GM21723 (cell line): ENCODE data around the gene CXXC5.

Source experiments
- ATAC-seq: cut with Tn5 transposase; IDR thresholded peaks from one replicate; pipeline ENCODE4 v1.9.1; 2021; ENCODE audit warnings: mild to moderate bottlenecking, moderate library complexity; ENCODE audit not compliant: unreplicated experiment

The CXXC5 gene

GRCh38 chr5:139690803-139691629, 42.9 kb downstream of the CXXC5 start:
- ATAC-seq = no peak

GRCh38 chr5:139692148-139692547, 44.0 kb downstream of the CXXC5 start:
- no peak for ATAC-seq

GRCh38 chr5:139692679-139693308, 44.6 kb downstream of the CXXC5 start:
- ATAC-seq = no peak

GRCh38 chr5:139693676-139694364, 45.7 kb downstream of the CXXC5 start:
- no peak for ATAC-seq

GRCh38 chr5:139694556-139695177, 46.5 kb downstream of the CXXC5 start:
- no peak for ATAC-seq

- no peak for ATAC-seq
Measured at GRCh38 chr5:139695178-139695573, 47.0 kb downstream of the CXXC5 start.

GRCh38 chr5:139696167-139696893, 48.2 kb downstream of the CXXC5 start:
- ATAC-seq = no peak

- ATAC-seq = no peak
Measured at GRCh38 chr5:139696894-139697658, 48.9 kb downstream of the CXXC5 start.

GRCh38 chr5:139698490-139699146, 50.5 kb downstream of the CXXC5 start:
- no peak for ATAC-seq

- no peak for ATAC-seq
Measured at GRCh38 chr5:139699351-139699750, 51.2 kb downstream of the CXXC5 start.

GRCh38 chr5:139700711-139701055, 52.5 kb downstream of the CXXC5 start:
- no peak for ATAC-seq

- ATAC-seq = no peak
Measured at GRCh38 chr5:139701056-139701741, 53.0 kb downstream of the CXXC5 start.

- ATAC-seq = no peak
Measured at GRCh38 chr5:139702548-139702947, 54.4 kb downstream of the CXXC5 start.

GRCh38 chr5:139704748-139705147, 56.6 kb downstream of the CXXC5 start:
- ATAC-seq = no peak

- ATAC-seq = no peak
Measured at GRCh38 chr5:139705191-139705590, 57.0 kb downstream of the CXXC5 start.

- no peak for ATAC-seq
Measured at GRCh38 chr5:139705655-139706587, 57.8 kb downstream of the CXXC5 start.

GRCh38 chr5:139707445-139708003, 59.4 kb downstream of the CXXC5 start:
- ATAC-seq = no peak

GRCh38 chr5:139708434-139708861, 60.3 kb downstream of the CXXC5 start:
- ATAC-seq = no peak
